Right lobe of liver (tissue), 4 donors: ENCODE results near the gene NAXD.

Experiments
- POLR2A ChIP-seq: fragments of 450-650 bp; IDR thresholded peaks from one replicate; pipeline ENCODE4 v1.6.1; 2017; ENCODE audit warnings: antibody characterized with exemption, mild to moderate bottlenecking
- TF ChIP-seq, protein P1 (sequence below), 4 donors: fragments of 200-600 bp in 3 of 4; fragments of 450-650 bp in 1 of 4; IDR thresholded peaks; one replicate each; pipeline versions ENCODE4 v1.5.1 to v1.8.0; 2016 to 2022; ENCODE audit warnings: antibody characterized with exemption in 4 of 4, mild to moderate bottlenecking in 2 of 4
- donor health status: DM: no; HTN: no; CAD: no.
- donor health status: DM: no; HTN: no; CAD: no.
- donor health status: DM: no; HTN: yes; CAD: no.

DNA sequence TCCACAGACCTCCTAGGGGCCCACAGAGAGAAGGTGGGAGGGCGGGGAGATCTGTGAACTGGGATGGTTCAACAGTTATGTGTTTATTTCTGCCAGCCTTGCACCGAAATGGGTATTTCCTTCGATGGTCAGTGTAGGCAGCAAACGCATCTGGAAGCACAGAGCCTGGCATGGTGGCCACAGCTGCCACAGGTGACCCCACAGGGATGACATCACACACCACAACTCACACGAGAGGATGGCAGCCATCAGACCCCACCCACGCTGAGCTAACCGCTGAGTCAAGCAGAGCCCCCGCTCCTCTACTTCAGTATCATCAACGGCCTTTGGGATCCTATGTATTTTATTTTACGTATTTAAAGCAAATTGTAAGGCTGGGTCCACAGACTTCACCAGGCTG is 37.4 kb downstream of the NAXD start:
- TF ChIP-seq, protein P1, sequence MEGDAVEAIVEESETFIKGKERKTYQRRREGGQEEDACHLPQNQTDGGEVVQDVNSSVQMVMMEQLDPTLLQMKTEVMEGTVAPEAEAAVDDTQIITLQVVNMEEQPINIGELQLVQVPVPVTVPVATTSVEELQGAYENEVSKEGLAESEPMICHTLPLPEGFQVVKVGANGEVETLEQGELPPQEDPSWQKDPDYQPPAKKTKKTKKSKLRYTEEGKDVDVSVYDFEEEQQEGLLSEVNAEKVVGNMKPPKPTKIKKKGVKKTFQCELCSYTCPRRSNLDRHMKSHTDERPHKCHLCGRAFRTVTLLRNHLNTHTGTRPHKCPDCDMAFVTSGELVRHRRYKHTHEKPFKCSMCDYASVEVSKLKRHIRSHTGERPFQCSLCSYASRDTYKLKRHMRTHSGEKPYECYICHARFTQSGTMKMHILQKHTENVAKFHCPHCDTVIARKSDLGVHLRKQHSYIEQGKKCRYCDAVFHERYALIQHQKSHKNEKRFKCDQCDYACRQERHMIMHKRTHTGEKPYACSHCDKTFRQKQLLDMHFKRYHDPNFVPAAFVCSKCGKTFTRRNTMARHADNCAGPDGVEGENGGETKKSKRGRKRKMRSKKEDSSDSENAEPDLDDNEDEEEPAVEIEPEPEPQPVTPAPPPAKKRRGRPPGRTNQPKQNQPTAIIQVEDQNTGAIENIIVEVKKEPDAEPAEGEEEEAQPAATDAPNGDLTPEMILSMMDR (IDR thresholded peaks at IDR 0.05) = no peak
- TF ChIP-seq POLR2A = no peak
